SIG-M5 (cell line): ENCODE results near the gene TAAR2.
"Not testable (repeated sequence)": the region's sequence is repeated elsewhere in the genome, so short reads cannot be mapped to it uniquely, and the experiment has no call there.

Experiments used
- DNase-seq: peaks from one replicate; lab custom pipeline; 2025; lab: John Stamatoyannopoulos, UW

The TAAR2 gene, protein sequence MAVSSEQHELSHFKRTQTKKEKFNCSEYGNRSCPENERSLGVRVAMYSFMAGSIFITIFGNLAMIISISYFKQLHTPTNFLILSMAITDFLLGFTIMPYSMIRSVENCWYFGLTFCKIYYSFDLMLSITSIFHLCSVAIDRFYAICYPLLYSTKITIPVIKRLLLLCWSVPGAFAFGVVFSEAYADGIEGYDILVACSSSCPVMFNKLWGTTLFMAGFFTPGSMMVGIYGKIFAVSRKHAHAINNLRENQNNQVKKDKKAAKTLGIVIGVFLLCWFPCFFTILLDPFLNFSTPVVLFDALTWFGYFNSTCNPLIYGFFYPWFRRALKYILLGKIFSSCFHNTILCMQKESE

DNA sequence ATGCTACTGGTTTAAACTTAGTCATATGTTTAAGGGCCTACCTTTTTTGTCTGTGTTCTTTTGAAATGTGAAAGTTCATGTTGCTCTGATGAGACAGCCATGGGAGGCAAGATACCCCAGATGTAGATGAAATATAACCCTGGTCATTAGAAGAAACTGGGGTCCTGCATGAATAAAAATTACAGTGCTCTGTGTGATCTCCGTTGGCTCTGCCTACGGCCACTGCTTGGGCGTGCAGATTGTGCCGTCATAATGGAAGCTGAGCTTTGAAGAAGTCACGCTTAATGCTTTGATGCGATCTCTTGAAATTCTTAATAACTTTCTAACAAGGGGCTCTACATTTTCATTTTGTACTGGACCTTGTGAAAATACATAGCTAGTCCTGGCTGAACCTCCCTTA, at the start of gene TAAR2:
Gene TAAR2 (minus strand): TSS at position 101 of the 400 bp plus-strand sequence. CDS start 0 bp downstream, at position 101.
- DNase-seq = no peak

DNA sequence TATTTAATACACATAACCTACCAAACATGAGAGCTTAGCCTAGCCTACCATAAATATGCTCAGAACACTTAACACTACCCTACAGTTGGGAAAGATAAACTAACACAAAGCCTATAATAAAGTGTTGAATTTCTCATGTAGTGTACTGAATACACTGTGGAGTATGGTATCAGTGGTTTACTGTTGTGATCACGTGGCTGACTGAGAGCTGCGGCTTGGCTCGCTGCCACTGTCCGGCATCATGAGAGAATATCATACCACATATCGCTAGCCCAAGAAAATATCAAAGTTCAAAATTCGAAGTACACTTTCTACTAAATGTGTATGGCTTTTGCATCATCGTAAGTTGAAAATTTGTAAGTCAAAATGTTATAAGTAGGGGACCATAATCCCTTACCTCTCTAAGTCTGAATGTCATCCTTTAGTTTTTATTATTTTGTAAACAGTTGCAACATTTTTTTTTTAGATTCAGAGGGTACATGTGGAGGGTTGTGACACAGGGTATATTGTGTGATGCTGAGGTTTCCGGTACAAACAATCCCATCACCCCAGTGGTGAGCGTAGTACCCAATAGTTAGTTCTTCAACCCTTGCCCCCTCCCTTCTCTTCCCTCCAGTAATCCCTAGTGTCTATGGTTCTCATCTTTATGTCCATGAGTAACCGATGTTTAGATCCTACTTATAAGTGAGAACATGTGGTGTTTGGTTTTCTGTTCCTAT, 49.5 kb upstream of the TAAR2 start:
- no peak for DNase-seq

DNA sequence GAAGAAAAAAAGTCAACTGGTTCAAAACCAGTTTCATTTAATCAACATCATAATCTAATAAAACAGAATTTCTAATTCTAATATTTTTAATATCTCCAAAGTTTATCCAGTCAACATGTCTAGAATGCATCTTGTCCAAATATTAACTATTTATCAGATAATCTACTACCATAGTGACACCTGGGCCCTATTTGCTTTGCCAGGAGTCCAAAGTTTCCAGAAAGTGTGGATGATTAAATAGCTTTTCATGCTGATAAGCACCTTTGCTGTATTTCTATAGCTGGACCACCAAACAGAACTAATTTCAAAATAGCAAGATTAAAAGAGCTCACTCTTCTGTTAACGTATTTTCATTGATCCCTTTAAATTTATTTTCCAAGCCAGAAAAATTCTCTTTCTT, 47.2 kb upstream of the TAAR2 start:
- DNase-seq = no peak

DNA sequence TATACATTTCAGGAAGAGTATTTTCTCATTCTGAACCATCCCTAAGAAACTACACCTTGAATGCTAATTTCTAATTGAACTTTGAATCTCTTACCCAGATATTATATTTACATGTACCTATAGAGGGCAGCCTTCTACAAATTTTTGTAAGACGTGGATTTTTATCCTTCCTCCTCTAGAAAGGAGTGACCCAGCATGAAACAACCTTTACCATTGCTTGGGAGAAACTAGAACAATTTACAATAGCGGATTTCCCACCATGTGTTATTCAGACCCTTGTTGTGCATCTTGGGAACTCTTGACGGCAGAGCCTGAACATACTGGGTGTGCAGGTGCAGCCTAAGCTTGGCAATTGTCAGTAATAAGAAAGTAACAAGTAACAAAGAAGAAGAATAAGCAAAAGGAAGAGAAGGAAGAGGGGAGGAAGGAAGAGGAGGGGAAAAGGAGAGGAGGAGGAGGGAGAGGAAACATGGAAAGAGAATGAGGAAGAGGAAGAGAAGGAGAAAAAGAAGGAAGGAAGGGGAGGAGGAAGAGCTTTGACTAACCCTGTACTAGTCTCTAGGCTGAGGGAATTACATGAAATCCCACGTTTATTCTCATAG, 45.7 kb upstream of the TAAR2 start:
- DNase-seq = no peak

DNA sequence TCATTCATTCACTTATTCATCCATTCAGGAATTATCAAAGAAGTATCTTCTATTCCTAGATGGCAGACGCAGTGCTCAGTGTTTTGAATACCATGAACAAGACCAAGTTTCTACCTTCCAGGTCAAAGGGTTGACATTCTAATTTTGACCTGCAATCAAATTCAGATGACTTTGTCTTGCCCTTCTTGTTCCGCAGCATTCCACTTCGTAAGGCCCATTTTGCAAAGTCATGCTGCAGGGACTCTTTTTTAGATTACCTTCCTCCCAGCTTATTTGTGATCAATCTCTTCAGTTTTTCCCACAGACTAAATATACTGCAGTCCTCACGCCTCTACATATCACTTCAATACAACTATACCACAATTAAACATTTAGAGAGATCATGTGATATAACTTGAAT, 42.0 kb upstream of the TAAR2 start:
- no peak for DNase-seq

DNA sequence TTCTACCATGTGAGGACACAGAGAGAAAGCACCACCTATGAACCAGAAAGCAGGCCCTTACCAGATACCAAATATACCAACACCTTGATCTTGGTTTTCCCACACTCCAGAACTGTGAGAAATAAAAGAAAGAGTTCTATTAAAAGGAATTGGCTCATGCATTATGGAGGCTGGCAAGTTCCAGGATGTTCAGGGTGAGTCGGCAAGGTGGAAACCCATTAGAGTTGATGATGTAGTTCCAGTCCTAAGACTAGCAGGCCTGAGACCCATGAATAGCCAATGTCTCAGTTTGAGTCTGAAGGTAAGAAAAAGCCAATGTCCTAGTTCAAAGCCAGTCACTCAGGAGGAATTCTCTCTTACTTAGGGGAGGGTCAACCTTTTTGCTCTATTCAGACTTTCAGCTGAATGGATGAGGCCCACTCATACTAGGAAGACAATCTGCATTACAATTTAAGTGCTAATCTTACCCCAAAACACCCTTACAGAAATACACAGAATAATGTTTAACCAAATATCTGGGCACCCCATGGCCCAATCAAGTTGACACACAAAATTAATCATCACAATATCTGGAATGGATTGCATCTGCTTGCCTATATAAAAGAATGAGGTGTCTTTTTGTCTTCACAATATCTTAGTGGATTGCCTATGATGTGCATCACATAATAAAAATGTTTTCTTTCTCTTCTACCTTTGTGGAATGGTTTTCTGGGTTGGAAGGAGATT, 40.4 kb upstream of the TAAR2 start:
- DNase-seq = no peak

DNA sequence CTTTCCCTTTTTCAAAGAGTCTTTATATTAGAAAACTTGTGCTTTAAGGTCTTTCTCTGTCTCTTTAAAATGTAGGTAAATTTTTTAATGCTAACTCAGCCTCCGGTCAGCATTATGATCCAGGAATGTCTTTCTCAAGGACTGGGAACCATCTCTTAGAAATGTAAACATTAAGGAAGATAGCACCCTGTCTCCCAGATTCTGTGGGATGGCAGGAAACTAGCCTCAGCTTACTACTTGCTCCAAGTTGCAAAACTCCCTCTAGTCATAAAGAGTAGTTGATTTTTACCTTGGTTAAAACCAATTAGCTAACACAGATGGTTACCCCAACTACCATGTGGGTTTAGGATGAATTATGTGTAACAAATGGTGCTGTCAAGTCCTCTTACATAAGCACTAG, 39.6 kb upstream of the TAAR2 start:
- no peak for DNase-seq

DNA sequence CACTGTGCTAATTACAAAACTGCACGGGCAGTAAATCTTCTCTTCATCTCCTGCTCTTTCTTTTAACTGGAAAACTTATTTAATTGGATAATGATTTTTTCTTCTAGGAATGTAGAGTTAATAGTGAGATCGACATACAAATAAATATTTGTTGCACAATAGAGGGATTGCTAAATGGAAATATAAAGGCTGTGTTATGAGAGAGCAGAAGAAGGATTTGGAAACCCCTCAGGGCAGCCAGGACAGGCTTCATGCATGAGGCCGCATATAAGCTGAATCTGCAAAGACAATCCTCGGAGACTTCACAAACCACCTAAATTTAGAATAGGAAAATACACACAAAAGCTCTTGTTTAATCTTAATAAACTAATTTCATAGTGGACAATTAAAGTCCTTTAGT, 37.8 kb upstream of the TAAR2 start:
- no peak for DNase-seq

DNA sequence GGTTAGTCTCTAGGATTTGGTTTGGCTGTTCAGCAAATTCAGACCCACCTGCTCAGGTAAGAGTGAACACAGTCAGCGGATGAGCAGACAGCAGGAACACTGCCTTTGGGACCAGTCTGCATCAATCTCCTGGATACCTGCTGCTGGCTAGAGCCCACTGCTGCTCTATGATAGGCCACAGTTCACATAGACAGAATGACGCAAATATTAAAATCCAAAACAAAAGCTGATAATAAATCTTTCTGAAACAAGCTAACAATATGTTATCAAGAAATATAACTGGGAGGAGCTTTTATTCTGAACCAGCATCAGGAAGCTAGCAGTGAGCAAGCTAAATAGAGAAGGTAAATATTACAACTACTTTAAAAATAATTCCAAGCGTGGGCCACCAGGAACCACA, 35.0 kb upstream of the TAAR2 start, which contains the start of gene TAAR1:
Gene TAAR1 (minus strand): TSS at position 101 of the 400 bp plus-strand sequence. CDS start 13,179 bp downstream, outside the sequence.
- no peak for DNase-seq

DNA sequence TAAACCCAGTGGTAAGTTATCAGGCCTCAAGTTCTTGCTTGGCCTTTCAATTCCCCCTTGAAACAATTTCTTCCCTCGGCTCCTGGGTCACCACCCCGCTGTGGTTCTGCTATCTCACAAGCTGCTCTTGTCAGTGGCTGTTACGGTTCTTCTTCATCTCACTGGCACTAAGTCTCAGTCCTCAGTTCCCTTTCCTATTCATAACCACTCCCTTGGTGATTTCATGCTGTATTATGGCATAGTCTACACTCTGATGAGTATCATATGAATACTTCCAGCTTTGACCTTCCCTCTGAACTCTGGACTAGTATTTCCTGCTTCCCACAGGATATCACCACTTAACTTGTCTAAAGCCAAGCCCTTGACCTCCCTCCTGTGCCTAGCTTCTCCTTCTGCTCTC, 27.0 kb upstream of the TAAR2 start:
- DNase-seq = no peak

DNA sequence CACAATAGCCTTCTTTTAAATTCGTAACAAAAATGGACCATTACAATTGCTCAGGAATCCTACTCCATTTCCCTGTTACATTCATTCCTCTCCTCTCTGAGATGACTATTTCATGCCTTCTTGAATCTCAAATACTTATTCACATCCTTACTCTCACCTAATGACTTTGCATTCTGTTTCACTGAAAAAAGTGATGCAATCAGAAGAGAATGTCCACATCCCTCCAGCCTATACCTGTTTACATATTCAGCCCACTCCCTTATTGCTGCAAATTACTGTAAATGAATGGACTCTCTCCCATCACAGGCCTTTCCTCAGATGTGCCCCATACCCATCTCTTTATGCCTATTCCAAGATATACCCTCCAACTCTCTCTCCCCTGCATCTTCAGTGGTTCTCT, 26.4 kb upstream of the TAAR2 start:
- DNase-seq = no peak

DNA sequence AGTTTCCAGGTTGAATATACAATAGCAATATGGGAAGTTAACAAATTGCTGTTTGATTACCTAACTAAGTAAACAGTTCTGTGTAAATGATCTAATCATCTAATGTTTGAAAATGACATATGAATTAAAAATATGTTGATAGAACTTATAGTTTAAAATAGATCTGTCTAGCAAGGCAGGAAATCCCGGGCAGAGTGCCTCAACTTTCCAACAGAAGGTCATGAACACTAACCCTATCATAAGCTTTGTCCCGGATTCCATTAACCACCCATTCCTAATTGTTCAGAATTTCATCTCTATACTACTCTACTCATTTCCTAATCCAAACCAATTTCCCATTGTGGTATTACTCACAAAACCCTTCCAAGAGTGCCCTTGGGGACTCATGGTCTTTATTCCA, 24.8 kb upstream of the TAAR2 start:
- DNase-seq = no peak

DNA sequence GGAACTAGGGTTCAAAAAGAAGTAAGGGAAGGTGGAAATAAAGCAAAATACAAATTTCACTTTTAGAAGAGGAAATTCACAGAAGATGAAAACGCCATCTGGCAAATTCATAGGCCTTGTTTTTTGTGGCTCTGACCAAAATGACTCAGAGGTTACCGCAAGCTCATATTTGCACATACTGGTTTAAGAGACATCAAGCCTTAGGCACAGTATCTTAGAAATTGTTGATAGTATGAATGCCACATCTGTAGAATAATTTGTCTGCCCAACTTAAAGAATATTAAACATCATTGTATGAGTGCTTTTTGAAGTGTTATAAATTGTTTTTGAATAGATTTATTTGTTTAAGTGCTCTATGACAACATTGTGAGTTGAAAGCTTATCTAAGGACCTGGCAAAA, 24.3 kb upstream of the TAAR2 start:
- no peak for DNase-seq

DNA sequence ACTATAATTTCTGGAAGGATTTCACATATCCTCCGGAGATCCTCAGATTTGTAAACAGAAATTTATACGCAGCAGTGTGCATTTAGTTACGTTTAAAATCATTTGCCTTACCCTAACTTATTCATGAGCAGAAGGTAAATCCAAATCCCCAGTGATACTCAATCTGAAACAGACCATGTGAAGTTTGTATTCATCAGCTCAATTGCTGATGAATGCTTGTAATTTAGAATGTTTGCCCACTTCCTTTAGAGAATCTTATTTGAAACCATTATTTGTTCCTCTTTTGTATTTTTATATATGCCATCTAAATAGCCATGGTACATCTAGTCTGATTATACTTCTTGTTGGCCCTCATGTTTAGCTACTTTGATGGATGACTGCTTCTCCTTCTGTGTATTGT, 19.5 kb upstream of the TAAR2 start:
- no peak for DNase-seq

DNA sequence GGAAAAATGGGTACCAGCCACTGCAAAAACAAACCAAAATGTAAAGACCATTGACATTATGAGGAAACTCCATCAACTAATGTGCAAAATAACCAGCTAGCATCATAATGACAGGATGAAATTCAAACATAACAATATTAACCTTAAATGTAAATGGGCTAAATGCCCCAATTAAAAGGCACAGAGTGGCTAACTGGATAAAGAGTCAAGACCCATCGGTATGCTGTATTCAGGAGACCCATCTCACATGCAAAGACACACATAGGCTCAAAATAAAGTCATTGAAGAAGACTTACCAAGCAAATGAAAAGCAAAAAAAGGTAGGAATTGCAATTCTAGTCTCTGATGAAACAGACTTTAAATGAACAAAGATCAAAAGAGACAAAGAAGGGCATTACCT, 13.1 kb upstream of the TAAR2 start:
- DNase-seq = not testable (repeated sequence)

DNA sequence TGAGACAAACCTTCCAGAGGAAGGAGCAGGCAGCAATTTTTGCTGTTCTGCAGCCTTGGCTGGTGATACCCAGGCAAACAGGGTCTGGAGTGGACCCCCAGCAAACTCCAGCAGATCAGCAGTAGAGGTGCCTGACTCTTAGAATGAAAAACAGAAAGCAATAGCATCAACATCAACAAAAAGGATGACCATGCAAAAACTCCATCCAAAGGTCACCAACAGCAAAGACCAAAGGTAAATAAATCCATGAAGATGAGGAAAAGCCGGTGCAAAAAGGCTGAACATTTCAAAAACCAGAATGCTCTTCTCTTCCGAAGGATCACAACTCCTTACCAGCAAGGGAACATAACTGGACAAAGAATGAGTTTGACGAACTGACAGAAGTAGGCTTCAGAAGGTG, 11.8 kb upstream of the TAAR2 start:
- not testable (repeated sequence) for DNase-seq

DNA sequence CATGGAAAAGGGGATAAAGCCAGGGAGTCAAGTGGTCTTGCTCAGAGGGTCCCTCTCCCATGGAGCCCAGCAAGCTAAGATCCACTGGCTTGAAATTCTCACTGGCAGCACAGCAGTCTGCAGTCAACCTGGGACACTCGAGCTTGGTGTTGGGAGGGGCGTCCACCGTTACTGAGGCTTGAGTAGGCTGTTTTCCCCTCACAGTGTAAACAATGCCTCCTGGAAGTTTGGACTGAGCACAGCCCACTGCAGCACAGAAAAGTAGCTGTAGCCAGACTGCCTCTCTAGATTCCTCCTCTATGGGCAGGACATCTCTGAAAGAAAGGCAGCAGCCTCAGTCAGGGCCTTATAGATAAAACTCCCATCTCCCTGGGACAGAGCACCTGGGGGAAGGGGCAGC, 11.2 kb upstream of the TAAR2 start:
- DNase-seq = not testable (repeated sequence)

DNA sequence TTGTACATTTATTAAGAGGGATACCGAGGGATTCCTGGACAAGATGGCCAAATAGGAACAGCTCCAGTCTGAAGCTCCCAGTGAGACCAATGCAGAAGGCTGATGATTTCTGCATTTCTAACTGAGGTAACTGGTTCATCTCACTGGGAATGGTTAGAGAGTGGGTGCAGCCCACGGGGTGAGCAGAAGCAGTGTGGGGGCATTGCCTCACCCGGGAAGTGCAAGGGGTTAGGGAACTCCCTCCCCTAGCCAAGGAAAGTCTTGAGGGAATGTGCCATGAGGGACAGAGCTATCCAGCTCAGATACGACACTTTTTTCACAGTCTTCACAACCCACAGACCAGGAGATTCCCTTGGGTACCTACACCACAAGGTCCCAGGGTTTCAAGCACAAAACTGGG, 10.7 kb upstream of the TAAR2 start:
- no peak for DNase-seq

DNA sequence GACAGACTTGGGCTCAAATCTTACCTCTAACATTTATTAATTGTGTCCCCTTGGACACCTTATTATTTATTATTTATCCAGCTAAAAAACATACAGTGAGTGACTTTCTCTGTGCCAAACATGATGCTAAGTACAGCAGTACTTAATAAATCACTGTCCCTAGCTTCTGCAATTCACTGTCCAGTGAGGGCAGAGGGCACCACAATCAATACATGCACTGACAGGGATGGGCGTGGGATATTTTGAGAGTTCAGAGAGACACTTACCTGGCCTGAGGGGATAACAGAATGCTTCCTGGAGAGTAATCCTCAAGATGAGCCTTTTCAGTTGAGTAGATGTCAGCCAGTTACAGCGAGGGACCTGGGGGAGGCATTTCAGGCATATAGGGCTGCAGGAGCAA, 9.3 kb upstream of the TAAR2 start:
- DNase-seq = no peak

DNA sequence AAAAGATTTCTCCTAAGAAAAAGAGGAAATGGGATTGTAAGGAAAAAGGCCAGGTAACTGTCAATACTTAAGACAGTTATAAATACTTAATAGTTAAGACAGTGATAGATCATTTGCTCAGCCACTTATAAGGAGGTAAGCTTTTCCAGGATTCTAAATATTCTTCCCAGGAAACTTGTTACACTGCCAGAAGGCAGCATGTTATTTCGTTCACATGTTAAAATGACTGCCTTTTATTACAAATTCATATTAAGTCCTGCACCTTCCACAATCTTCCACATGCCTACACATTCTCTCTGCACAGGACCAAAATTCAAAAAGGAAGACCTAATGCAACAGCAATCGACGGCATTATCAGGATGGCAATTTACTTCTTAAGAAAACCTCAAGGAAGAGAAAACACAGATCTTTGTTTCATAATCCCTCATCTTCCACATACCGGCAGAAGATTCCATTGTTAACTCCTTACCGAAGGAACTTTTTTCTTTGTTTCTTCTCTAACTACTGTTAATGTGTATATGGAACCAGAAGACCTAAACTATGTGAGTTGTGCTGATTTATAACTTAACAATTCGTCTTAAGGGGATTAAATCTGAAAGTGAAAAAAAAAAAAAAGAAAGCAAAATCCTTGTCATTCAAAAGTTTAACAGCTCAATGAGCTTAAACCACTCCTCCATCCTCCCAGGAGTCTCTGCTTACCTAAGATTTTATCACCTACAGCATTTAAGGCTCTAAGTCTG, 799 bp downstream of the TAAR2 start:
- DNase-seq = no peak

DNA sequence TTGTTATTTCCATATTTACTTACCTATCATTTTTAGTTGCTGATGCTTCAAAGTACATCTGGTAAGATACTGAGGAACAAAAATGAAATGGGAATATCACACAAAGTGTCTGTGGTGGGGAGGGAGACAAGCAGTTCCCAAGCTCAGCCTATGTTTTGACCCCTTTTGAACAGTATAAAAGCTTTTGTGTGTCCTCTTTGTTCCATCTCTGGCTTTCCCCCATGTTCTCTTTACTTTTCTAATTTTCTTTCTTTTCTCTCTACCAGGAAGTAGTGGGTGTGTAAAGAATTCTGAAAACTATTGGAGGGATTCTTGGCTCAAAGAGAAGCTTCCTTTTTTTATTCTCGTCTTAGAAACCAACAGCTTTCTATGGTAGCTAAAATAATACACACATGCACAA, 7.4 kb downstream of the TAAR2 start:
- DNase-seq = no peak

DNA sequence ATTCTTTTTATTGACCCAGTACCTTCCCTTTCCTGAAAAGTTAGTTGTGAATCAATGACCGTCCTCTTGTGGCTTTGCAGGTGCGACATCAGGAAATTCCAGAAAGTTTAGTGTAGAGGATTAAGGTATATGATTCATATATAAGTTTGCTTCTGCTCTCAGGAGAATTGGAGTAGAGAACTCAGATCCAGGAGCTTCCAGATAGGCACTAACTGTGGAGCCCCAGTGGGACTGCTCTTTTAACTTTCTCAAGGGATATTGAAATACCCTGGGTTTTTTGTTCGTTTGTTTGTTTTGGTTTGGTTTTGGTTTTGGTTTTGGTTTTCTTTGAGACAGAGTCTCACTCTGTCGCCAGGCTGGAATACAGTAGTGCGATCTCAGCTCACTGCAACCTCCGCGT, 9.5 kb downstream of the TAAR2 start:
- no peak for DNase-seq
